Endothelial cell of umbilical vein (primary cell): ENCODE results near the gene TPO. TPM values are rescaled to one million over a fixed set of nuclear protein-coding genes. Genes with fewer than 3 reads are reported as not detected.

Source experiments
- BruUV-seq: library from RNA; stranded (reverse); fragments of 400-500 nt; replicated peaks from 2 replicates; lab custom pipeline; 2021; lab: Mats Ljungman, UMichigan
- CTCF ChIA-PET: fragments of 300-600, 350-600 bp; sonication (Branson Sonifier 250); formaldehyde crosslinking; loops from one replicate; lab custom pipeline; 2021; ENCODE audit warnings: antibody characterized with exemption, inconsistent platforms; lab: Charles Lee
- POLR2A ChIA-PET: fragments of 300-600, 350-600 bp; sonication (Branson Sonifier 250); formaldehyde crosslinking; loops from one replicate; lab custom pipeline; 2021; ENCODE audit warnings: antibody characterized with exemption, inconsistent platforms; lab: Charles Lee
- DNase-seq: peaks from one replicate; pipeline ENCODE4 v3.0.0-alpha.2; 2011; ENCODE audit warnings: low read depth, low spot score
- FAIRE-seq: peaks from 2 replicates; lab custom pipeline; 2011; peaks lifted over from hg19 to GRCh38; lab: Jason Lieb, UNC
- H2AFZ ChIP-seq: 2 replicates; pipeline ENCODE4 v1.6.0; 2012; ENCODE audit warnings: low read depth, low read length, control low read depth, inconsistent platforms
- H3K27ac ChIP-seq: 2 replicates; pipeline ENCODE4 v1.5.1; 2011; ENCODE audit warnings: low read depth, mild to moderate bottlenecking, control low read depth, low read length, moderate library complexity; ENCODE audit not compliant: insufficient read depth
- H3K27me3 ChIP-seq, 2 experiments: 2 replicates each; pipeline versions ENCODE4 v1.6.0 to v1.6.1; 2011; ENCODE audit warnings: low read length in 2 of 2, mixed read lengths in 1 of 2; ENCODE audit not compliant: control insufficient read depth in 2 of 2, insufficient read depth in 2 of 2
- H3K36me3 ChIP-seq, 2 experiments: 2 replicates in 1 of 2; 3 replicates in 1 of 2; pipeline ENCODE4 v1.5.1; 2011; ENCODE audit warnings: low read length in 2 of 2, mild to moderate bottlenecking in 1 of 2, moderate library complexity in 1 of 2; ENCODE audit not compliant: control insufficient read depth in 2 of 2, insufficient read depth in 2 of 2; ENCODE audit errors: extremely low read depth in 1 of 2
- H3K4me1 ChIP-seq: 3 replicates; pipeline ENCODE4 v1.5.1; 2011; ENCODE audit warnings: mild to moderate bottlenecking, low read length; ENCODE audit not compliant: control insufficient read depth, insufficient read depth; ENCODE audit errors: extremely low read depth
- H3K4me2 ChIP-seq: 2 replicates; pipeline ENCODE4 v1.6.1; 2011; ENCODE audit warnings: low read length, control low read depth, mixed read lengths; ENCODE audit not compliant: insufficient read depth
- H3K4me3 ChIP-seq, 3 experiments: fragments of 200-600 bp in 1 of 3; sonication (generic), shearing (Covaris generic) in 1 of 3; replicated peaks in 1 of 3; 2 replicates each; pipeline ENCODE4 v1.5.1; 2011 to 2016; ENCODE audit warnings: control low read depth in 3 of 3, low read length in 3 of 3, mild to moderate bottlenecking in 2 of 3, inconsistent platforms in 1 of 3, low read depth in 1 of 3, moderate library complexity in 1 of 3; ENCODE audit not compliant: insufficient read depth in 1 of 3
- H3K79me2 ChIP-seq: 2 replicates; pipeline ENCODE4 v1.6.0; 2012; ENCODE audit warnings: low read length, inconsistent platforms; ENCODE audit not compliant: control insufficient read depth, insufficient read depth
- H3K9ac ChIP-seq: replicated peaks from 2 replicates; pipeline ENCODE3; 2011; ENCODE audit warnings: low read length, control low read depth; ENCODE audit not compliant: insufficient read depth; ENCODE audit errors: extremely low read depth
- H3K9me1 ChIP-seq: replicated peaks from 3 replicates; pipeline ENCODE4 v1.6.0; 2011; ENCODE audit warnings: mild to moderate bottlenecking, low read length; ENCODE audit not compliant: control insufficient read depth, insufficient read depth; ENCODE audit errors: extremely low read depth
- H3K9me3 ChIP-seq: replicated peaks from 2 replicates; pipeline ENCODE4 v1.5.1; 2012; ENCODE audit warnings: low read length, inconsistent platforms; ENCODE audit not compliant: control insufficient read depth, insufficient read depth
- H4K20me1 ChIP-seq: replicated peaks from 2 replicates; pipeline ENCODE3; 2011; ENCODE audit warnings: mild to moderate bottlenecking, low read length; ENCODE audit not compliant: control insufficient read depth, insufficient read depth; ENCODE audit errors: extremely low read depth
- EZH2 ChIP-seq: IDR thresholded peaks from 2 replicates; pipeline ENCODE4 v1.6.1; 2012; ENCODE audit warnings: borderline replicate concordance, low read depth, mild to moderate bottlenecking, moderate library complexity, low read length, inconsistent platforms; ENCODE audit not compliant: severe bottlenecking
- FOS ChIP-seq: IDR thresholded peaks from 2 replicates; pipeline ENCODE4 v1.6.1; 2011; ENCODE audit warnings: mild to moderate bottlenecking, low read length, moderate library complexity, borderline replicate concordance; ENCODE audit not compliant: insufficient read depth
- GATA2 ChIP-seq: IDR thresholded peaks from 2 replicates; pipeline ENCODE4 v1.7.0; 2011; ENCODE audit warnings: low read depth, mild to moderate bottlenecking, moderate library complexity, mixed read lengths, low read length; ENCODE audit not compliant: insufficient read length, insufficient read depth
- JUN ChIP-seq: IDR thresholded peaks from 2 replicates; pipeline ENCODE4 v1.6.1; 2011; ENCODE audit warnings: borderline replicate concordance, low read depth; ENCODE audit not compliant: insufficient read length, insufficient read depth
- MYC ChIP-seq: IDR thresholded peaks from one replicate; pipeline ENCODE4 v1.6.1; 2011; ENCODE audit warnings: mild to moderate bottlenecking, low read depth, low read length
- POLR2A ChIP-seq: IDR thresholded peaks from 2 replicates; pipeline ENCODE4 v1.6.1; 2012; ENCODE audit warnings: low read depth, mild to moderate bottlenecking, control low read depth, low read length
- dilution Hi-C: fragments of 300-500 bp; cut with MboI; formaldehyde crosslinking; loops from one replicate; pipeline ENCODE4 v1.15.0; 2019; ENCODE audit warnings: low sequenced_read_pairs; ENCODE audit not compliant: extremely low pct_ligation_motif_present
- intact Hi-C: fragments of 100-400 bp; cut with micrococcal nuclease; formaldehyde crosslinking; loops from one replicate; pipeline ENCODE4 v1.10.0; 2022
- polyA plus RNA-seq, 4 experiments: library from polyadenylated mRNA; depleted of rRNA in 3 of 4; stranded (reverse) in 3 of 4; unstranded in 1 of 4; fragments of >200 nt; gene quantifications; 2 replicates each; pipeline versions ENCODE4 v1.2.1 to v1.2.3, GENCODE V29; 2011 to 2012; ENCODE audit warnings: missing spikeins in 1 of 4
- total RNA-seq: library from RNA; stranded (reverse); gene quantifications from 2 replicates; pipeline ENCODE4 v1.2.3, GENCODE V29; 2021
- TF ChIP-seq, protein P1 (sequence below), 2 donors: IDR thresholded peaks; 1 replicate in 1 of 2; 2 replicates in 1 of 2; pipeline ENCODE4 v1.5.1; 2011; ENCODE audit warnings: low read length in 2 of 2, mild to moderate bottlenecking in 2 of 2, moderate library complexity in 2 of 2, control low read depth in 1 of 2, inconsistent platforms in 1 of 2, low read depth in 1 of 2; ENCODE audit not compliant: insufficient read depth in 1 of 2; ENCODE audit errors: extremely low read depth in 1 of 2
- TF ChIP-seq, protein P2 (sequence below): IDR thresholded peaks from 2 replicates; pipeline ENCODE4 v1.6.1; 2011; ENCODE audit not compliant: insufficient read depth, insufficient read length

The TPO gene
- total and polyA plus RNA-seq, 2 donors (not counting 3 experiments of a cell fraction or from before 2014, with no cell fraction given) = not detected

DNA sequence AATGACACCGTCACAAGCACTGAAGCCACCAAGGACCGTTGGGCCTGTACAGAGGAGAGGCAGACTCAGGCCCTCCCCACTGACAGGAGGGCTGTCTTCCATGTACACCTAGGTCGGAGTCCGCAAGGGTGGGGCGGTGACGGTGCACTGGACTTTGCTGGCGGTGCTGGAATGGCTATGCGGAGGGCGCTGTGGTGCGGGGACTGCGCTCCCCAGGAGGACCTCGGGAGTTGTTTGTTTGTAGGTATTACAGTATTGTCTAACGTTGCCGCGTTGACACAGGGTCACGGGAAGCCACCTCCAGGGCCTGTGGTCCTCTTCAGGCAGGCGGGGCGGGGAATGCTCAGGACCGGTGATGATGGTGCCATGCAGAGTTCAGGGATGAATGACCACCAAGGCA, 126.2 kb downstream of the TPO start:
- CTCF ChIA-PET = interaction anchor here (2.2 kb wide), 1 partner anchor 11 kb away, joined by 17 read pairs; no protein-coding TSS in a partner anchor
- intact Hi-C loops = no loop called here

DNA sequence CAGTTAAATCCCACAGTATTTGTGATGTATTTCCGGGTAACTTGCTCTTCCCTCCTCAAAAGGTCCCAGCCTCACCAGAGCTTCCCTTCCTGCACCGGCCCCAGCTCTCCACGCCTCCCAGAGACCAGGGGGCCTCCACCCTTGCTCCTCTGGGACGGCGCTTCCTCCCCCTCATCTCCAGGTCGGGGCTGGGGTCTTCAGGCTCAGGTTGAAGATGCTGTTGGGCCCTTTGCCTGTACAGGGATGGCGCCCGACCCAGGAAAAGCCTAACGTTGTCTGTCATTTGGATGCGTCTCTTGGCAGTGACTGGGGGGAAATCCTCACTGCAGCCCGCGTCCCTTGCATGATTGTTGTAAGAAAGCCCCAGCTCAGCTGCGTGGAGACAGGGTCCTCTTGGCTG, 126.7 kb downstream of the TPO start:
- POLR2A ChIA-PET = no interaction called here
- H3K4me1 ChIP-seq = no peaks in the 10 kb centered on the region
- no TSS peak for BruUV-seq
- H2AFZ ChIP-seq = no peak overlapping the region
- H4K20me1 ChIP-seq = no peaks in the 10 kb centered on the region
- H3K27ac ChIP-seq = no peak overlapping the region
- no peaks in the 10 kb centered on the region for H3K79me2 ChIP-seq
- TF ChIP-seq JUN = no peak
- TF ChIP-seq MYC = no peak
- TF ChIP-seq, protein P1, sequence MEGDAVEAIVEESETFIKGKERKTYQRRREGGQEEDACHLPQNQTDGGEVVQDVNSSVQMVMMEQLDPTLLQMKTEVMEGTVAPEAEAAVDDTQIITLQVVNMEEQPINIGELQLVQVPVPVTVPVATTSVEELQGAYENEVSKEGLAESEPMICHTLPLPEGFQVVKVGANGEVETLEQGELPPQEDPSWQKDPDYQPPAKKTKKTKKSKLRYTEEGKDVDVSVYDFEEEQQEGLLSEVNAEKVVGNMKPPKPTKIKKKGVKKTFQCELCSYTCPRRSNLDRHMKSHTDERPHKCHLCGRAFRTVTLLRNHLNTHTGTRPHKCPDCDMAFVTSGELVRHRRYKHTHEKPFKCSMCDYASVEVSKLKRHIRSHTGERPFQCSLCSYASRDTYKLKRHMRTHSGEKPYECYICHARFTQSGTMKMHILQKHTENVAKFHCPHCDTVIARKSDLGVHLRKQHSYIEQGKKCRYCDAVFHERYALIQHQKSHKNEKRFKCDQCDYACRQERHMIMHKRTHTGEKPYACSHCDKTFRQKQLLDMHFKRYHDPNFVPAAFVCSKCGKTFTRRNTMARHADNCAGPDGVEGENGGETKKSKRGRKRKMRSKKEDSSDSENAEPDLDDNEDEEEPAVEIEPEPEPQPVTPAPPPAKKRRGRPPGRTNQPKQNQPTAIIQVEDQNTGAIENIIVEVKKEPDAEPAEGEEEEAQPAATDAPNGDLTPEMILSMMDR (IDR thresholded peaks at IDR 0.05; ENCODE audit: extremely low read depth in 1 of 2, insufficient read depth in 1 of 2, low read depth in 1 of 2, low read length in 2 of 2) = no peak
- TF ChIP-seq POLR2A = no peak
- TF ChIP-seq EZH2 = no peak
- no peak for TF ChIP-seq GATA2
- TF ChIP-seq, protein P2, sequence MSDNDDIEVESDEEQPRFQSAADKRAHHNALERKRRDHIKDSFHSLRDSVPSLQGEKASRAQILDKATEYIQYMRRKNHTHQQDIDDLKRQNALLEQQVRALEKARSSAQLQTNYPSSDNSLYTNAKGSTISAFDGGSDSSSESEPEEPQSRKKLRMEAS = no peak
- no peak for TF ChIP-seq FOS
- no peaks in the 10 kb centered on the region for H3K9me1 ChIP-seq
- dilution Hi-C loops (no loop called here), intact Hi-C loops (no loop called here)
- H3K36me3 ChIP-seq = no peaks in the 10 kb centered on the region
- CTCF ChIA-PET = interaction anchor here (2.2 kb wide), 1 partner anchor 11 kb away, joined by 17 read pairs; no protein-coding TSS in a partner anchor
- no peak for FAIRE-seq
- H3K4me3 ChIP-seq = no peak overlapping the region
- H3K9me3 ChIP-seq = no peaks in the 10 kb centered on the region
- no peak overlapping the region for H3K4me2 ChIP-seq
- DNase-seq = no peak
- H3K9ac ChIP-seq = no peak overlapping the region
- no peaks in the 10 kb centered on the region for H3K27me3 ChIP-seq

More for the DNA sequence above, 126.2 kb downstream of the TPO start:
- Histone ChIP-seq H2AFZ (no peak overlapping the region), H3K9me3 (no peaks in the 10 kb centered on the region), H3K27ac (no peak overlapping the region), H3K9ac (no peak overlapping the region), H3K4me1 (no peaks in the 10 kb centered on the region), H3K79me2 (no peaks in the 10 kb centered on the region), H3K9me1 (no peaks in the 10 kb centered on the region), H3K27me3 (no peaks in the 10 kb centered on the region), H3K4me3 (no peak overlapping the region), H3K36me3 (no peaks in the 10 kb centered on the region), H4K20me1 (no peaks in the 10 kb centered on the region), H3K4me2 (no peak overlapping the region)
- FAIRE-seq (no peak), DNase-seq (no peak)
- no TSS peak for BruUV-seq
- POLR2A ChIA-PET = no interaction called here
- TF ChIP-seq EZH2 (no peak), FOS (no peak)
- TF ChIP-seq, protein P1 (IDR thresholded peaks at IDR 0.05; ENCODE audit: extremely low read depth in 1 of 2, insufficient read depth in 1 of 2, low read depth in 1 of 2, low read length in 2 of 2) = no peak
- dilution Hi-C loops = no loop called here
